HepG2 (cell line): ENCODE measurements around the gene MRPL14. TPM values are rescaled to one million over a fixed set of nuclear protein-coding genes. Genes with fewer than 3 reads are reported as not detected.
A peak's percentile ranks its signal among the peaks of the same experiment; 100 is the strongest.

ENCODE experiments used
- ATAC-seq: fragments of 200-7000 bp; cut with Tn5 transposase; 3 replicates; pipeline ENCODE4 v1.9.1; 2020; ENCODE audit warnings: mild to moderate bottlenecking, moderate library complexity
- BruUV-seq: library from RNA; stranded (reverse); fragments of 400-500 nt; replicated peaks from 2 replicates; lab custom pipeline; 2021; lab: Mats Ljungman, UMichigan
- CTCF ChIA-PET: fragments of 300-600 bp; formaldehyde crosslinking; extraction: SDS; loops from one replicate; lab custom pipeline; 2021; ENCODE audit warnings: low total read pairs, inconsistent platforms, low intra/inter-chr PET ratio; lab: Yijun Ruan, JAX
- POLR2A ChIA-PET: fragments of 350-600 bp; sonication (Branson Sonifier 250); formaldehyde crosslinking; loops from one replicate; lab custom pipeline; 2020; ENCODE audit warnings: antibody characterized with exemption, inconsistent platforms; lab: Yijun Ruan, JAX
- DNase-seq: peaks from one replicate; pipeline ENCODE4 v3.0.0-alpha.2; 2015; ENCODE audit warnings: low spot score
- FAIRE-seq: peaks from 3 replicates; lab custom pipeline; 2011; peaks lifted over from hg19 to GRCh38; lab: Jason Lieb, UNC
- H2AFZ ChIP-seq: one replicate; pipeline ENCODE4 v1.6.1; 2011; ENCODE audit warnings: low read length, inconsistent platforms
- H3K27ac ChIP-seq: fragments of 300-600 bp; 3 replicates; pipeline ENCODE4 v1.8.0; 2011; ENCODE audit warnings: mixed run types, mild to moderate bottlenecking, mixed read lengths, low read length, inconsistent platforms; ENCODE audit not compliant: insufficient read depth; ENCODE audit errors: extremely low read length
- H3K27me3 ChIP-seq, 2 experiments: fragments of 200-600 bp in 1 of 2; 2 replicates in 1 of 2; 3 replicates in 1 of 2; pipeline versions ENCODE4 v1.6.0 to v1.8.0; 2011; ENCODE audit warnings: low read length in 2 of 2, mild to moderate bottlenecking in 2 of 2, moderate library complexity in 2 of 2, inconsistent platforms in 1 of 2; ENCODE audit not compliant: insufficient read depth in 2 of 2, control insufficient read depth in 1 of 2
- H3K36me3 ChIP-seq, 2 experiments: fragments of 200-600 bp in 1 of 2; replicated peaks in 1 of 2; 2 replicates in 1 of 2; 3 replicates in 1 of 2; pipeline versions ENCODE4 v1.5.1 to v1.8.0; 2011; ENCODE audit warnings: low read length in 2 of 2, inconsistent platforms in 1 of 2; ENCODE audit not compliant: insufficient read depth in 2 of 2, control insufficient read depth in 1 of 2
- H3K4me1 ChIP-seq: 2 replicates; pipeline ENCODE4 v1.5.1; 2012; ENCODE audit warnings: low read length, inconsistent platforms; ENCODE audit not compliant: insufficient read depth
- H3K4me2 ChIP-seq: 2 replicates; pipeline ENCODE4 v1.6.0; 2011; ENCODE audit warnings: low read depth, low read length, inconsistent platforms
- H3K4me3 ChIP-seq, 3 experiments: fragments of 200-600 bp in 1 of 3; sonication (generic), shearing (Covaris generic) in 1 of 3; replicated peaks in 1 of 3; 2 replicates each; pipeline ENCODE4 v1.5.1; 2011 to 2016; ENCODE audit warnings: low read length in 3 of 3, inconsistent platforms in 2 of 3, low read depth in 2 of 3, mild to moderate bottlenecking in 2 of 3, control low read depth in 1 of 3, mixed read lengths in 1 of 3; ENCODE audit not compliant: insufficient read depth in 1 of 3
- H3K79me2 ChIP-seq: one replicate; pipeline ENCODE4 v1.6.1; 2011; ENCODE audit warnings: low read length, inconsistent platforms; ENCODE audit not compliant: insufficient read depth
- H3K9ac ChIP-seq: 2 replicates; pipeline ENCODE4 v1.6.0; 2011; ENCODE audit warnings: mild to moderate bottlenecking, low read depth, low read length, inconsistent platforms; ENCODE audit not compliant: insufficient read depth
- H3K9me3 ChIP-seq: 2 replicates; pipeline ENCODE4 v1.5.1; 2012; ENCODE audit warnings: mild to moderate bottlenecking, low read length
- H4K20me1 ChIP-seq: 2 replicates; pipeline ENCODE4 v1.6.0; 2011; ENCODE audit warnings: inconsistent platforms, mild to moderate bottlenecking, low read length, moderate library complexity; ENCODE audit not compliant: insufficient read depth
- SALL1 ChIP-seq: sonication (generic); formaldehyde crosslinking; IDR thresholded peaks from 2 replicates; pipeline ENCODE4 v1.8.0; 2022; ENCODE audit warnings: mild to moderate bottlenecking, missing genetic modification reagents
- TBX2 ChIP-seq: sonication (generic); formaldehyde crosslinking; IDR thresholded peaks from 2 replicates; pipeline ENCODE4 v1.5.0; 2020; ENCODE audit warnings: missing genetic modification reagents, mild to moderate bottlenecking, borderline replicate concordance
- ZKSCAN5 ChIP-seq: sonication (generic); formaldehyde crosslinking; IDR thresholded peaks from 2 replicates; pipeline ENCODE4 v1.5.1; 2020; ENCODE audit warnings: mild to moderate bottlenecking, missing genetic modification reagents
- ZNF224 ChIP-seq: sonication (generic); formaldehyde crosslinking; IDR thresholded peaks from 2 replicates; pipeline ENCODE4 v1.5.0; 2020; ENCODE audit warnings: mild to moderate bottlenecking, missing genetic modification reagents
- ZNF274 ChIP-seq: sonication (generic); formaldehyde crosslinking; IDR thresholded peaks from 2 replicates; pipeline ENCODE4 v1.5.1; 2020; ENCODE audit warnings: mild to moderate bottlenecking, missing genetic modification reagents
- ZNF329 ChIP-seq: sonication (generic); formaldehyde crosslinking; IDR thresholded peaks from 2 replicates; pipeline ENCODE4 v1.9.0; 2021; ENCODE audit warnings: low read depth, mild to moderate bottlenecking, missing genetic modification reagents
- ZNF430 ChIP-seq: sonication (generic); formaldehyde crosslinking; IDR thresholded peaks from 2 replicates; pipeline ENCODE4 v1.9.0; 2021; ENCODE audit warnings: mild to moderate bottlenecking, missing genetic modification reagents
- ZNF510 ChIP-seq: sonication (generic); formaldehyde crosslinking; IDR thresholded peaks from 2 replicates; pipeline ENCODE4 v1.4.0; 2020; ENCODE audit warnings: low read depth, mild to moderate bottlenecking, missing genetic modification reagents
- ZNF556 ChIP-seq: sonication (generic); formaldehyde crosslinking; IDR thresholded peaks from 2 replicates; pipeline ENCODE4 v1.4.0; 2020; ENCODE audit warnings: mild to moderate bottlenecking, missing genetic modification reagents, borderline replicate concordance
- ZNF607 ChIP-seq: sonication (generic); formaldehyde crosslinking; IDR thresholded peaks from 2 replicates; pipeline ENCODE4 v1.5.1; 2020; ENCODE audit warnings: missing genetic modification reagents, mild to moderate bottlenecking, borderline replicate concordance
- WGBS: methylation state at CpG from one replicate; pipeline ENCODE4 v1.1.6; 2017; ENCODE audit warnings: low lambda C conversion rate; 5-methylcytosine and 5-hydroxymethylcytosine counted together
- in situ Hi-C: cut with HindIII; loops from 2 replicates; pipeline ENCODE4 v1.10.0; 2017; ENCODE audit warnings: low pct_unique_long_range_greater_than_20kb; ENCODE audit not compliant: extremely low pct_ligation_motif_present
- intact Hi-C: fragments of 100-400 bp; cut with micrococcal nuclease; formaldehyde crosslinking; loops from one replicate; pipeline ENCODE4 v1.10.0; 2022; ENCODE audit not compliant: unreplicated experiment
- polyA plus RNA-seq, 8 experiments: library from polyadenylated mRNA; depleted of rRNA in 3 of 8; stranded (reverse) in 7 of 8; unstranded in 1 of 8; fragments of >200 nt; fragmentation: Illumina TruSeq in 4 of 8; extraction: Trizol in 4 of 8; gene quantifications; 2 replicates each; pipeline versions ENCODE4 v1.2.1 to v1.2.3, GENCODE V29; 2011 to 2016; ENCODE audit warnings: low read depth in 4 of 8, missing spikeins in 1 of 8, mixed read lengths in 1 of 8; ENCODE audit not compliant: insufficient read depth in 1 of 8
- total RNA-seq, 5 experiments: library from RNA; depleted of rRNA; stranded (reverse); fragments of >200 nt; fragmentation: Illumina TruSeq; extraction: Trizol; gene quantifications; 2 replicates each; pipeline ENCODE4 v1.2.3, GENCODE V29; 2016; ENCODE audit warnings: low read depth in 1 of 5
- TF ChIP-seq, protein P1 (sequence below): sonication (generic); formaldehyde crosslinking; IDR thresholded peaks from 2 replicates; pipeline ENCODE4 v1.5.0; 2020; ENCODE audit warnings: missing genetic modification reagents
- TF ChIP-seq, protein P2 (sequence below): sonication (generic); formaldehyde crosslinking; IDR thresholded peaks from 2 replicates; pipeline ENCODE4 v1.4.0; 2020; ENCODE audit warnings: mild to moderate bottlenecking, missing genetic modification reagents
- TF ChIP-seq, protein P3 (sequence below): sonication (generic); formaldehyde crosslinking; IDR thresholded peaks from 2 replicates; pipeline ENCODE4 v1.8.1; 2023; ENCODE audit warnings: mild to moderate bottlenecking, missing genetic modification reagents

MRPL14 gene
- total and polyA plus RNA-seq, 2 of the 13 experiments (the other 11 are each of a cell fraction or from before 2014, with no cell fraction given) = 157 to 178 TPM

DNA sequence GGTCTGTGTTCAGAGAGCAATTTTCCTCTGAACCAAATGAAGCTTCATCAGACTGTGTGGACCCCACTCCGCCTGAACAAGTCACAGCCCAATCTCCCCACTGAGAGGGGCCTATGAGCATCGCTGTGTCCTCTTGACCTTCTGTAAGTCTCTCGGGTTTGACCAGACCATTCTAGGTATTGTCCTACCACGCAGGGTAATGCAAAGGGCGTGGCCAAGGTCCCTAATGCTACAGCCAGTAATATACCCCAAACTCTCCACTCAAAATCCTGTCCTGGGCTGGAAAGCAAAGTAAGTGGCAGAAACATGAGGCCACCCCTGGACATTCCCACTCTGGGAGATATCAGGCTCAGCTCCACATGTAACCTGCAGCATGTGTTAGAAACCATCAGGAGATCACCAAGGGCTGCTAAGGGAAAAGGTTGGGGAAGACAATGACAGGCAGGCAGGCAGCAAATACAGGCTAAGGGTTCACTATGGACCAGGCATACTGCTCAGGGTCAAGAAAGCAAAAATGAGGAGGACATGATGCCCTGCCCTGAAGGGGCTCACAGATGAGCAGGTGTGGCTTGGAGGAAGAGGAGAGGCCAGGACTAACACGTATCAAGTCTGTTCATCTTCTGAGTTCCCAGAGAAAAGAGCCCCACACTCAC is 33.4 kb downstream of the MRPL14 start:
- no TSS peak for BruUV-seq
- Histone ChIP-seq H3K4me2 (peak overlapping the region; percentile 66), H3K79me2 (no peaks in the 10 kb centered on the region), H3K36me3 (no peaks in the 10 kb centered on the region; a peak in 1 of 5 replicates), H3K27me3 (no peaks in the 10 kb centered on the region), H3K9ac (no peak overlapping the region), H4K20me1 (no peaks in the 10 kb centered on the region), H2AFZ (no peak overlapping the region), H3K27ac (peak overlapping the region; percentile 71), H3K9me3 (no peaks in the 10 kb centered on the region), H3K4me1 (peaks cover 84% of the 10 kb centered on the region), H3K4me3 (no peak overlapping the region)
- no peak for DNase-seq
- in situ Hi-C loops (no loop called here), intact Hi-C loops (loop anchor here (10.0 kb wide), 1 partner anchor 241 kb away; no protein-coding TSS in a partner anchor)
- FAIRE-seq = no peak
- no peak for ATAC-seq
- POLR2A ChIA-PET = interaction anchor here (0.9 to 4.1 kb wide), 13 partner anchors 9 to 162 kb away, joined by 3 to 20 read pairs (median 4); partner anchors contain the start of gene HSP90AB1
- CTCF ChIA-PET = interaction anchor here (0.8 to 3.2 kb wide), 2 partner anchors 58 to 142 kb away, joined by 3 to 36 read pairs; no protein-coding TSS in a partner anchor
- WGBS = 85% methylated on average over 3 of the region's 6 CpGs
- TF ChIP-seq ZNF430 (CRISPR knock-in tag) = peak; percentile 13; the same call in 1 of the 2 replicates
- TF ChIP-seq, protein P1, sequence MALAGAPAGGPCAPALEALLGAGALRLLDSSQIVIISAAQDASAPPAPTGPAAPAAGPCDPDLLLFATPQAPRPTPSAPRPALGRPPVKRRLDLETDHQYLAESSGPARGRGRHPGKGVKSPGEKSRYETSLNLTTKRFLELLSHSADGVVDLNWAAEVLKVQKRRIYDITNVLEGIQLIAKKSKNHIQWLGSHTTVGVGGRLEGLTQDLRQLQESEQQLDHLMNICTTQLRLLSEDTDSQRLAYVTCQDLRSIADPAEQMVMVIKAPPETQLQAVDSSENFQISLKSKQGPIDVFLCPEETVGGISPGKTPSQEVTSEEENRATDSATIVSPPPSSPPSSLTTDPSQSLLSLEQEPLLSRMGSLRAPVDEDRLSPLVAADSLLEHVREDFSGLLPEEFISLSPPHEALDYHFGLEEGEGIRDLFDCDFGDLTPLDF = no peak
- TF ChIP-seq ZKSCAN5 (CRISPR knock-in tag) = no peak
- TF ChIP-seq ZNF510 = 0 out of 2 replicates have a peak, but pooled peaks have one; percentile 33
- TF ChIP-seq, protein P2, sequence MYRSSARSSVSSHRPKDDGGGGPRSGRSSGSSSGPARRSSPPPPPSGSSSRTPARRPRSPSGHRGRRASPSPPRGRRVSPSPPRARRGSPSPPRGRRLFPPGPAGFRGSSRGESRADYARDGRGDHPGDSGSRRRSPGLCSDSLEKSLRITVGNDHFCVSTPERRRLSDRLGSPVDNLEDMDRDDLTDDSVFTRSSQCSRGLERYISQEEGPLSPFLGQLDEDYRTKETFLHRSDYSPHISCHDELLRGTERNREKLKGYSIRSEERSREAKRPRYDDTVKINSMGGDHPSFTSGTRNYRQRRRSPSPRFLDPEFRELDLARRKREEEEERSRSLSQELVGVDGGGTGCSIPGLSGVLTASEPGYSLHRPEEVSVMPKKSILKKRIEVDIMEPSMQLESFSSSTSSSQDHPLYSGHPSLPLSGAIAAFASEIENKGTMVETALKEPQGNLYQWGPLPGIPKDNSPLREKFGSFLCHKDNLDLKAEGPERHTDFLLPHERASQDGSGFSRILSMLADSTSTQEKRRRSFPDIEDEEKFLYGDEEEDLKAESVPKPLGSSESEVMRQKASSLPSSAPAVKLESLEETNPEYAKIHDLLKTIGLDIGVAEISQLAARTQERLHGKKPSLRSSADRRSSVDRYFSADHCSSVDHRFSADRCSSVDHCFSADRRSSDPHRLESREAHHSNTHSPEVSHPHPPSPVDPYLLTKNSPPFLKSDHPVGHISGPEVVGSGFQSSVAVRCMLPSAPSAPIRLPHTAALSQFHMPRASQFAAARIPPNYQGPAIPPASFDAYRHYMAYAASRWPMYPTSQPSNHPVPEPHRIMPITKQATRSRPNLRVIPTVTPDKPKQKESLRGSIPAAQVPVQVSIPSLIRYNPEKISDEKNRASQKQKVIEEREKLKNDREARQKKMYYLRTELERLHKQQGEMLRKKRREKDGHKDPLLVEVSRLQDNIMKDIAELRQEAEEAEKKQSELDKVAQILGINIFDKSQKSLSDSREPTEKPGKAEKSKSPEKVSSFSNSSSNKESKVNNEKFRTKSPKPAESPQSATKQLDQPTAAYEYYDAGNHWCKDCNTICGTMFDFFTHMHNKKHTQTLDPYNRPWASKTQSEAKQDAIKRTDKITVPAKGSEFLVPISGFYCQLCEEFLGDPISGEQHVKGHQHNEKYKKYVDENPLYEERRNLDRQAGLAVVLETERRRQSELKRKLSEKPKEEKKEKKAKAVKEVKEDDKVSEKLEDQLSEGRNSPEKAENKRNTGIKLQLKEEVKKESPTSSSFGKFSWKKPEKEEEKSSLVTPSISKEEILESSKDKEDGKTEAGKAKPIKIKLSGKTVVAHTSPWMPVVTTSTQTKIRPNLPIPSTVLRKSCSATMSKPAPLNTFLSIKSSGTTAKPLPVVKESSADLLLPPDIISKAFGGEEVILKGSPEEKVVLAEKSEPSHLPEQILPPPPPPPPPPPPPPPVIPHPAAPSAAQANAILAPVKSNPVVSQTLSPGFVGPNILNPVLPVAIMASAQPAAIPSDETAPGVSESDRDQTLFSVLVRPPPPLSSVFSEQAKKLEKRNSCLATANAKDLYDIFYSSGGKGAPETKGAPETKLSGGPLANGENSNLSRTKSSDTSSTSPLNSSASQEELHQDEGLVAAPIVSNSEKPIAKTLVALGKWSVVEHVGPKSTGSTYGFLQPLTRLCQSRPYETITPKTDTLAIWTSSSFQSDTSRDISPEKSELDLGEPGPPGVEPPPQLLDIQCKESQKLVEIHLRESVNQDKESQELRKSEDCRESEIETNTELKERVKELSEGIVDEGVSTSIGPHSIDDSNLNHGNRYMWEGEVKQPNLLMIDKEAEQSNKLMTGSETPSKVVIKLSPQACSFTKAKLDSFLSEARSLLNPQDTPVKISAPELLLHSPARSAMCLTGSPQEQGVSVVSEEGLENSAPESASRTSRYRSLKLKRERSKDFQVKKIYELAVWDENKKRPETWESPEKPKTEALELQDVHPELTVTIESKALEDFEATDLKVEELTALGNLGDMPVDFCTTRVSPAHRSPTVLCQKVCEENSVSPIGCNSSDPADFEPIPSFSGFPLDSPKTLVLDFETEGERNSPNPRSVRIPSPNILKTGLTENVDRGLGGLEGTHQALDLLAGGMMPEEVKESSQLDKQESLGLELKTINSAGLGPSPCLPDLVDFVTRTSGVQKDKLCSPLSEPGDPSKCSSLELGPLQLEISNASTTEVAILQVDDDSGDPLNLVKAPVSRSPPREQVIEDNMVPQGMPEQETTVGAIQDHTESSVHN = 0 out of 2 replicates have a peak, but pooled peaks have one; percentile 62
- TF ChIP-seq ZNF607 (CRISPR knock-in tag) = peak; percentile 49; the same call in 1 of the 2 replicates
- TF ChIP-seq ZNF329 (CRISPR knock-in tag) = peak; percentile 27; the same call in 1 of the 2 replicates
- TF ChIP-seq ZNF224 (CRISPR knock-in tag) = 0 out of 2 replicates have a peak, but pooled peaks have one; percentile 59
- TF ChIP-seq TBX2 = no peak
- TF ChIP-seq ZNF274 (CRISPR knock-in tag) = 0 out of 2 replicates have a peak, but pooled peaks have one; percentile 44
- 0 out of 2 replicates have a peak, but pooled peaks have one; percentile 0 for TF ChIP-seq ZNF556 (CRISPR knock-in tag)
- TF ChIP-seq, protein P3, sequence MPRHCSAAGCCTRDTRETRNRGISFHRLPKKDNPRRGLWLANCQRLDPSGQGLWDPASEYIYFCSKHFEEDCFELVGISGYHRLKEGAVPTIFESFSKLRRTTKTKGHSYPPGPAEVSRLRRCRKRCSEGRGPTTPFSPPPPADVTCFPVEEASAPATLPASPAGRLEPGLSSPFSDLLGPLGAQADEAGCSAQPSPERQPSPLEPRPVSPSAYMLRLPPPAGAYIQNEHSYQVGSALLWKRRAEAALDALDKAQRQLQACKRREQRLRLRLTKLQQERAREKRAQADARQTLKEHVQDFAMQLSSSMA (CRISPR knock-in tag) = peak; percentile 17; the same call in 1 of the 2 replicates
- TF ChIP-seq SALL1 (CRISPR knock-in tag) = 0 out of 2 replicates have a peak, but pooled peaks have one; percentile 19
